ENCODE data around the gene COL4A5. TPM values are rescaled to one million over a fixed set of nuclear protein-coding genes. Genes with fewer than 3 reads are reported as not detected.

COL4A5 gene
- total RNA-seq, 1 donor from 2014 or later: 48.0 TPM

GRCh38 chrX:108642273-108642628, 202.6 kb downstream of the COL4A5 start:
- DNase-seq: no peak

GRCh38 chrX:108664701-108665100, 225.1 kb downstream of the COL4A5 start:
- DNase-seq: peak; percentile 10

- DNase-seq: no peak
These were observed 226.5 kb downstream of the COL4A5 start for GRCh38 chrX:108666101-108666500.

- DNase-seq: no peak
These were observed 231.9 kb downstream of the COL4A5 start for GRCh38 chrX:108671526-108671925.

- no peak for DNase-seq
These were observed 257.1 kb downstream of the COL4A5 start for GRCh38 chrX:108696690-108697089.

GRCh38 chrX:108699368-108699767, 259.7 kb downstream of the COL4A5 start:
- DNase-seq: peak; percentile 55

- DNase-seq: peak; percentile 0
These were observed 262.0 kb downstream of the COL4A5 start for GRCh38 chrX:108701633-108702032.

GRCh38 chrX:108702530-108702929, 262.9 kb downstream of the COL4A5 start:
- DNase-seq: no peak

- DNase-seq: no peak
These were observed 265.2 kb downstream of the COL4A5 start for GRCh38 chrX:108704839-108705238.

GRCh38 chrX:108712886-108713285, 273.2 kb downstream of the COL4A5 start:
- no peak for DNase-seq

GRCh38 chrX:108722561-108722960, 282.9 kb downstream of the COL4A5 start:
- no peak for DNase-seq

- no peak for DNase-seq
These were observed 287.1 kb downstream of the COL4A5 start for GRCh38 chrX:108726748-108727147.

- DNase-seq: no peak
These were observed 291.5 kb downstream of the COL4A5 start for GRCh38 chrX:108731153-108731552.

GRCh38 chrX:108732630-108733321, 293.1 kb downstream of the COL4A5 start:
- no peak for DNase-seq

GRCh38 chrX:108734426-108734825, 294.8 kb downstream of the COL4A5 start:
- DNase-seq: no peak

- peak; percentile 2 for DNase-seq
These were observed 295.5 kb downstream of the COL4A5 start for GRCh38 chrX:108735091-108735678.

GRCh38 chrX:108735679-108736508, 296.3 kb downstream of the COL4A5 start:
- DNase-seq: peak; percentile 12

GRCh38 chrX:108736509-108737479, 297.2 kb downstream of the COL4A5 start, which contains the start of gene IRS4:
Gene IRS4 (minus strand): TSS chrX:108736563.
- DNase-seq: peak; percentile 13

GRCh38 chrX:108737754-108738153, 298.1 kb downstream of the COL4A5 start:
- DNase-seq: no peak

GRCh38 chrX:108740299-108740774, 300.7 kb downstream of the COL4A5 start:
- DNase-seq: no peak
